DND-41 (cell line): ENCODE measurements around the gene USP32.

Experiments
- CTCF ChIP-seq: IDR thresholded peaks from 2 replicates; pipeline ENCODE4 v1.5.1; 2012; ENCODE audit warnings: borderline replicate concordance, low read length, moderate library complexity, mild to moderate bottlenecking; ENCODE audit not compliant: poor library complexity, severe bottlenecking; ENCODE audit errors: extremely low read depth
- EZH2 ChIP-seq: IDR thresholded peaks from 3 replicates; pipeline ENCODE4 v1.6.1; 2012; ENCODE audit warnings: borderline replicate concordance, low read depth, mild to moderate bottlenecking, moderate library complexity, low read length, inconsistent platforms; ENCODE audit not compliant: severe bottlenecking

- TF ChIP-seq CTCF (no peak), EZH2 (no peak)
Observed at GRCh38 chr17:60406887-60407286, 15.0 kb upstream of the USP32 start.
